ENCODE results near the gene ZBTB17.
A peak's percentile ranks its signal among the peaks of the same experiment; 100 is the strongest.
"Not testable (repeated sequence)": the region's sequence is repeated elsewhere in the genome, so short reads cannot be mapped to it uniquely, and the experiment has no call there.

ZBTB17 gene

DNA sequence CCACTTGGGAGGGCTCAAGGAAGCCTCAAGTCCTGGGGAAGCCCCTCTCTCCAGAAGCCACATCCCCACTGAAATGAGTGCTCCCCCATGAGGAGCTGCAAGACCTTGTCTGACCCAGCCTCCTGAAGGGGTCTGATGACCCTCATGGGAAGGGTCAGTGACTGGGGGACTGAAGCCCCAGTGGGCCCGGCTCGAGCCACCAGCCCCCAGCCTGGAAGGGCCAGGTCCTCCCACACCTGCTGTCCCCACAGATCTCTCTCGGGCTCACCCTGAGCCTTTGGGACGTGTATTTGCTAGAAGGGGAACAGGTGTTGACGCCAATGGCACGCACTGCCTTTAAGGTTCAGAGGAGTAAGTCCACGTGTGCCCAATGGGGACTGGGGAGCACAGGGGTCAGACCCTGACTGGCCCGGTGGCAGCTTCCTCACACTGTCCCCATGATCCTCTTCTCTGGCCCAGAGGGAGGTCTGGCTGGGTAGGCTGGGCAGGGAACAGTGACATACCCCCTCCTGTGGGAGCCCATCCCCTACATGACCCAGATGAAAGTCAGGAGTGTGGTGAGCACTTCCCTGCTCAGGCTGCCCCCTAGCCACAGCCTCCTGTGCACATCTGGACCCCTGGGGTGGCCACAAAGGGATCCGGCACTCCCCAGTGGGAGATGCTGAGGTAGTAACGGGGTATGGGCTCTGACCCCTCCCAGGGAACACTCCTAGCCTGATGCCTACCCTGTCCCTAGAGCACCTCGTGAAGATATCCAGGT lies 15.7 kb upstream of the ZBTB17 start:
- DNase-seq: no peak

DNA sequence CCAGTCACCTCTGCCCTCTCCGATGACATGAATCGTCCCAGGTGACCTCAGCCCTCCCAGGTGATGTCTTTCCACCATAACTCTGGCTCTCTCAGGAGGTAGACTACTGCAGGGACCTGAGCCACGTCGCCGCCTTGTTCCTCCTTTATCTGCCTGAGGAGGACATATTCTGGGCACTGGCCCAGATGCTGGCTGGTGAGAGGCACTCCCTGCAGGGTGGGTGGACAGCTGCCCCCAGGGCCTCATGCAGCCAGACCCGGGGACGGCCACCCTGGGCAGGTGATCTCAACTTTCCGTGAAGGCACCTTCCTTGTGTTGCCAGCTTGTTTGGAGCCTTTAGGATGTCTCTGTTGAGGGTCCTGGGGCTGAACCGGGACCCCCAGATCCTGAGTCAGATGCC lies 13.9 kb upstream of the ZBTB17 start:
- no peak for DNase-seq

DNA sequence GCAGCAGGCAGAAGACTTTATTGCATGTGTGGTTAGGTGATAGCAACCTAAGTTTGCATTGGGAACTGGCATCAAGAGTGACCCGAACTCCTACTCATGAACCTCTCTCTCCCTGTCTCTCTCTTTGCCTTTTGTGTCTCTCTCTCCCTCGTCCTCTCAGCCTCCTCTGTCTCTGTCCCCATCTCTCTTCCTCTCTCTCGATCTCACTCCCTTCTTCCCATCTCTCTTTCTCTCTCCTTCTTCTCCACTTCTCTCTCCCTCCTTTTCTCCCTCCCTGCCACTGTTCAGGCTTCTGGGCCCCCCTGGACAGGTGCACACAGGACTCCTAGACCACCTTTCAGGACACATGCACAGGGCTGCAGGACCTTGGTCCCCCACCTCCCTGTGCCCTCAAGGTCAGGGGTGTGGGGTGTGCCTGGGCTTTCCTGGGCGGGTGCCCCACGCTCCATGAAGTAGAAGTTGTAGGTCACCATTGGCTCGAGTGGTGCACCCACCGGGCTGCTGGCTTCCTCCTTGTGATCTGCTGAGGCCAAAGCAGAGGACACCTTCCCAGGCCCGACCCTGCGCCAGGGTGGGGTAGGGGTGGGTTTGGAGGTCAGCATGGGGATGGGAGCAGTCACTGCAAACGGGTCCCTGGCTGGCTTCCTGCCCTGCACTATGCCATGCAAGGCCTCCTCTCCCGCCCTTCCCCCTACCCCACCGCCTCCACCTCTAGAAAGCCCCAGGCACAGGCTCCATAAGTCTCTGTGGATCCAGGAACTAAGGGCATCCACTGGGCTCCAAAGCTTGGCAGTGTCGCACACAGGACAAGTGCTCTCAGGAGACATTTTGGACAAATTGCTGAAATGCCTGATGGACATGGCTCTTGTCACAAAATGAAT lies 13.2 kb upstream of the ZBTB17 start:
- DNase-seq: no peak

DNA sequence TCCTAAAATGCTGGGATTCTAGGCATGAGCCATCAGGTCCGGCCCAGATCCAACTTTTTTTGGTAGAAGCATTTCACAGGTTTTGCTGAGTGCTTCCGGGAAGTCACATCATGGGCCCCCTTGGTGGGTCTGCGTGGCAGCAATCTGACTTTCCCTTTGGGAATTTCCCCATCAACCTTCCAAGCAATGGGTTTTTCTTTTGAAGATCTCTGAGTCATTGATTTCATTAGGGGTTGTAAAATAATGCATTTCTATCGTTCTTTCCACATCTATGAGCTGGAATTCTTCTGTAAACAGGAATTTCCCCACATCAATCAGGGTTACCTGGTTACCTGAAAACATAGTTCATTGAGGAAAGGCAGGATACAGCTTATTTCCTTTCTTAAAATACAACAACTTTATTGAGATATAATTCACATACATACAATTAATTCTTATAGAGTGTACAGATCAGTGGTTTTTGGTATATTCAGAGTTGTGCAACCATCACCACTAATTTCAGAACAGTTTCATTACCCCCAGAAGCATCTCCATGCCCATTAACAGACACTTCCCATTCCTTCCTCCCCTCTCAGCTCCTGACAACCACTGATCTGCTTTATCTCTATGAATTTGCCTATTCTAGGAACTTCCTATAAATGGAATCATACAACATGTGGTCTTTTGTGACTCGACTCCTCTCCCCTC lies 9.9 kb upstream of the ZBTB17 start:
- no peak for DNase-seq

DNA sequence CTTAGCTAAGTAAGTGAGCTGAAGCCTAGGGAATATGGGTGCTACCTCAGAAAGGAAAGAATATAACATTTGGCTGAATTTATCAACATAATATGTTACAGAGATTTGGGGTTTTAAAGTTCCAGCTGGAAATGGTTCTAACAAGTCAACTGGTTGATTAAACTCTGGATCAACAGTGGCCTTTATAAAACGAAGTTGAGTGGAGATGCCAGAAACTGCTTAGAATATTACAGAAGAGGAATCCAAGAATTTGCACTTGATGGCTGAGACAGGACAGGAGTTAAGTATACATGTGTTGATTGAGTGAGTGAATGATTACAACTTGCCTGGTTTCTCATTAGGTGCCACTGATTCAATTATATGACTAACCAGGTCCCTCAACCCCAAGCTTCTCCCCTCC lies 7.4 kb upstream of the ZBTB17 start:
- no peak for DNase-seq

DNA sequence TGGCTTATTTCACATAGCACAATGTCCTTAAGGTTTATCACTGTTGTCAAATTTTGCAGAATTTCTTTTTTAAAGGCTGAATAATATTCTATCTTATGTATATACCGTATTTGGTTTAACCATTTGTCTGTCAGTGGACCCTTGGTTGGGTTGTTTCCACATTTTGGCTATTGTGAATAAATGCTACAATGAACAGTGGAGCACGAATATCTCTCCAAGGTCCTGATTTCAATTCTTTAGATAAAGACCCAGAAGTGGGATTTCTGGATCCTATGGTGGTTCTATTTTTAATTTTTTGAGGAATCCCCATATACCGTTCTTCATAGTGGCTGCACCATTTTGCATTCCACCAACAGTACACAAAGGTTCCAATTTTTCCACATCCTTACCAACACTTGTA lies 5.8 kb upstream of the ZBTB17 start:
- no peak for DNase-seq

DNA sequence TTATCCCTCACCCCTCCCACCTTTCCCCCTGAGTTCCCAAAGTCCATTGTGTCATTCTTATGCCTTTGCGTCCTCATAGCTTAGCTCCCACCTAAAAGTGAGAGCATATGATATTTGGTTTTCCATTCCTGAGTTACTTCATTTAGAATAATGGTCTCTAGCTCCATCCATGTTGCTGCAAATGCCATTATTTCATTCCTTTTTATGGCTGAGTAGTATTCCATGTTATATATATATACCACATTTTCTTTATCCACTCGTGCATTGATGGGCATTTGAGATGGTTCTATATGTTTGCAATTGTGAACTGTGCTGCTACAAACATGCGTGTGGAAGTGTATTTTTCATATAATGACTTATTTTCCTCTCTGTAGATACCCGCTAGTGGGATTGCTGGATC lies 2.0 kb upstream of the ZBTB17 start:
- not testable (repeated sequence) for DNase-seq

DNA sequence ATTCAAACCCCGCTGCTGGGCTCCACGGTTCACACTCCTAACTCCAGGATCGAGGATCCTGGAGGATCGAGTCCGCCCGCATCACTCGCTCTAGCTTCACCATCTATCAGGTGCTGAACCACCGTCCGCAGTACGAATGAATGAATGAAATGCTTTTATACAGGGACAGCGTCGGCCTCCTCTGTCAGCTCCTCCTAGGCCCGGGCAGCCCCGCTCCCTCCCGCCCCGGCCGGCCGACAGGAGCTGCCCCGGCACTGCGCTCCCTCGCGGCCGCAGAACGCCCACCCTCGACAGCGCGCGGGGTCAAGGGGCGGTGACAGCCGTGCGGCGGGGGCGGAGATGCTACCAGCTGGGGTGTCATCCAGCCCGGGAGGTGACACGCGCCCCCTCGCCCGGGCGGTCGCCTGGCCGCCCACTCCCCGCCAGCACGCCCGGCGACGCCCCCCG lies 520 bp downstream of the ZBTB17 start:
- peak in 41 of 51 donors; percentile 36 to 86 (median 70) for DNase-seq

DNA sequence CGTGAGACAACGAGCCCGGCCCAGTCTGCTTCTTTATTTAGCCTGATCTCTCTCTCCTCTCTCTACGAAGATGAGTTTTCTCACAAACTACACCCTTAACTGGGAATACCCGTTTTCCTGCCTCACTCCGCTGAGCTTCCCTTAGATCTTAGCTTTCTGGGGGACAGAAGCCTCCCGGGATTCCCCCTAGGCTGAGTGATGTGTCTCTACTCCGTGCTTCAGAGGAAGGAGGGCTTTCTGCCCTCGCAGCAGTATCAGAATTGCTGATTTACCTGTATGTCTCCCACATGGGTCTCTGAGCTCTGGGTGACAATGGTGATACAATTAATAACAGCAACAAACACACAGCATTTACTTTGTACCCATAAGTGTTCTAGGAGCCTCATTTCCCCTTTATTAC lies 1.0 kb downstream of the ZBTB17 start:
- no peak for DNase-seq

DNA sequence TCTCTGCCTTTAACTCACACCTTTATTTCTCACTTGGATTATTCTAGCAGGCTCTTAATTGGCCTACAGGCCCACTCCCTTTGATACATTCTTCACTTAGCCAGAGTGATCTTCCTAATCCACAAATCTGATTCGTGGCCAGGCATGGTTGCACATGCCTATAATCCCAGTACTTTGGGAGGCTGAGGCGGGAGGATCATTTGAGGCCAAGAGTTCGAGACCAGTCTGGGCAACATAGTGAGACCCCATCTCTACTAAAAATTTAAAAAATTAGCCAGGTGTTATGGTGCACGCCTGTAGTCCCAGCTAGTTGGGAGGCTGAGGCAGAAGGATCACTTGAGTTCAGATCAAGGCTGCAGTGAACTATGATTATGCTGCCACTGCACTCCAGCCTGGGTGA lies 2.1 kb downstream of the ZBTB17 start:
- no peak for DNase-seq

DNA sequence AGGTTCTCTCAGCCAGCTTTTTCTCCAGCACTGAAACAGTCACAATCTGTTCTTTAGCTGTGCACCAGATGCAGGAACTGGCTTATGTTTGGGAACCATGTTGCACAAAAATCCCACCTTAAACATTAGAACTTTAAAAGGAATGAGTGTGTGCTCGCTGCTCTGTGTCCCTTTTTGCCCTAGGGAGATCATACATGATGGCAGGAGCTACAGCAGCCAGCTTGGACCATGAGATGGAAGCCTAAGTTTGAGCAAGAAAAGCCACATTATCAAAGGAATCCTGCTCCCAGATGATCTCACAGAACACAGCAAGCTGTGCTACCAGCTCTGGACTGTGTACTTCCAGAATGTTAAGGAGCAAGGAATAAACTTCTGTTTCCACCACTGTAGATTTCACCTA lies 3.5 kb downstream of the ZBTB17 start:
- DNase-seq: no peak

DNA sequence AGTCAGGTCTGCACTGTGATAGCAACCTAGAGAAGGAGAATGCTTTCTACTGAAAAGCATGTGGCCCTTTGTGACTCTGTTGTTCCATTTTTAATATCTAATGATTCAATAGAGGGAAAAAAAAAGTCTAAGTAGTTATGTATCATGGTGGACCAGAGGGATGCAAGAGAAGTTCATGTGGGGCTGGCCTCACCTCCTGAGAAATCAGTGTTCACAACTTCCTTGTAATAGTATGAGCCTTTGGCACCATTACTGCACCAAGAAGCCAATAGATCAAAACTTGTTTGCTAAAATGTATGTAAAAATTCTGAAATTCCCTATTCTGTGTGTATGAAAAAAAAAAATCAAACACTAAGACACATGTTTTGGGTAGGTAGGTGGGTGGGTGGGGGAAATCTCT lies 5.0 kb downstream of the ZBTB17 start:
- DNase-seq: no peak

DNA sequence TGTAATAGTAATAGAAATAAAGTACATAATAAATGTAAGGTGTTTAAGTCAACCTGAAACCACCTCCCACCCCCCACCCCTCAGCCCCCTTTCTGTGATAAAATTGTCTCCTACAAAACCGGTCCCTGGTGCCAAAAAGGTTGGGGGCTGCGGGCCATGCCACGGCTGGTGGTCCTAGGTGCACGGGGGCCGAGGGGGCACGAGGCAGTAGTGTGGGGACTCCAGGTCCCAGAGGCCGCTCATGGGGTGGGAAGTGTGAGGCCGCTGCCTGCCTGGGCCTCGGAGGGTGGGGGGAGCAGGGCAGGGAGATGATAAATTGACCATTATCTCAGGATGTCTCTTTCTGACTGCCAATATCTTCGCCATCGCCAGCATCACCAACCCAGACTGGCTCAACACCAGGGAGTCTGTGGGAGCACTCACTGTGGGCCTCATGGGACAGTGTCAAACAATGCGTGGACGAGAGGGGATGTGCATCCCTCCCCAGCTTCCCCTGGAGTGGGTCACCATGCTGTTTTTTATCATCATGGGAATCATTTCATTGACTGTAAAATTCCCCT lies 6.5 kb downstream of the ZBTB17 start:
- no peak for DNase-seq

DNA sequence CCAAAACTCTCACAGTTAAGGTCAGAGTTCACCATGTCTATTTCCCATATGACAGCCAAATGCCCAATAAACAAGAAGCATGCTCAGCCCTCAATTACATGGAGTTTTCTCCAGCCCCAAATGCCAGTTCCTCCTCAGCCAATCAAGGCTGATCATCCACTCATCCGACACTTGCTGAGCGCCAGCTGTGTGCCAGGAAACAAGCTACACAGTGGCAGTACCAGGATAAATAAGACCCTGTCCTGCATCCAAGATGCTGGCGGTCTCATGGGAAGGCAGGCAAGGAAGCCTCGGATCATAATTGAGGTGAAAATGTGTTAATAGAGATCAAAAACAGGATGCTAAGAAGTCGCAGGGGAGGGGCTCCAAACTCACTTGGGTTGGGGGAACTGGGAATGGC lies 7.7 kb downstream of the ZBTB17 start:
- peak in 9 of 51 donors; percentile 16 to 47 (median 26) for DNase-seq

DNA sequence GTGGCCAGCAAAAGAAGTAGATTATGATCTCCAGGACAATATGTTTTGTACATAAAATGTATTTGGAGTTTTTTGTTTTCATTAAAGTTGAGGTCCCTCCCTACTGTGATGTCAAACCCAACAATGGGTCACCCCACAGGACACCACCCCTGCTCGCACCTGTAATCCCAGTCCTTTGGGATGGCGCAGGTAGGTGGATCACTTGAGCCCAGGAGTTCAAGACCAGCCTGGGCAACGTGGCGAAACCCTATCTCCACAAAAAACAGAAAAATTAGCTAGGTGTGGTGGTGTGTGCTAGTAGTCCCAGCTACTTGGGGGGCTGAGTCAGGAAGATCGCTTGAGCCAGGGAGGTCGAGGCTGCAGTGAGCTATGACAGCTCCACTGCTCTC lies 9.0 kb downstream of the ZBTB17 start:
- no peak for DNase-seq

DNA sequence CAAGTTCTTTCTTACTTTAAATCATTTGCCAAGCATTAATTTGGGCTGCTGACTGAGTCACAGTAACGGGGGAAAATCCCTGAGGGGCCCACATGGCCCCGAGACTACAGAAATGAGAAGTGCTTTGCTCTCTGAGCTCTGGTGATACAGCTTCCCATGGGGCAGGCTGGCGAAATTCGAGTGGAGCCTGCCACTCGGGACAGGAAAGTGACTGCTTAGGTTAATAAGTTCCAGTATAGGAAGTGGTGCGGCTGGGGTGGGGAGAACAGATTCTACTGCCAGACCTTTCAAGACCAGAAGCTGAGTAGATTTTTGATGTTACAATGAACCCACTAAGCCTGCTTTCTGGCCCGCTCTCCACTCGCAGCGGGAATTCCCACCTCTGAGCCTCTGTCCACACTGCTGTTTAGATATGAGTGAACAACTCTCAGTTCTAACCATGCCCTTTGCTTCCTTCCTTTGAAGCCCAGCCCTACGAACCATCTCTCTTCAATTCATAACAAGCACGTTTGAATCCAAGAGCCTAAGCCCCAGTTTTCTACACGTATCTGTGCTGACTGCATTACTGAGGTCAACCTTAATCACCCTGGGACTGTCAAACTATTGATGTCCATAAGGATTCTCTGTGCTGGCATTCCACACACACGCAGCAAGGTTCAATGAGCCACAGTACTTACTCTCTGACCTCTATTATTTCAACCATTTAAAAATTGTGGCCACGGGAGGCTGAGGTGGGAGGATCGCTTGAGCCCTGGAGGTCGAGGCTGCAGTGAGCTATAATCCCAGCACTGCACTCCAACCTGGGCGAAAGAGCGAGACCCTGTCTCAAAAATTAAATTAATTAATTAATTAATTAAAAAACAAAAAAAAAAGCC lies 9.6 kb downstream of the ZBTB17 start:
- peak in 13 of 51 donors; percentile 21 to 77 (median 41) for DNase-seq

DNA sequence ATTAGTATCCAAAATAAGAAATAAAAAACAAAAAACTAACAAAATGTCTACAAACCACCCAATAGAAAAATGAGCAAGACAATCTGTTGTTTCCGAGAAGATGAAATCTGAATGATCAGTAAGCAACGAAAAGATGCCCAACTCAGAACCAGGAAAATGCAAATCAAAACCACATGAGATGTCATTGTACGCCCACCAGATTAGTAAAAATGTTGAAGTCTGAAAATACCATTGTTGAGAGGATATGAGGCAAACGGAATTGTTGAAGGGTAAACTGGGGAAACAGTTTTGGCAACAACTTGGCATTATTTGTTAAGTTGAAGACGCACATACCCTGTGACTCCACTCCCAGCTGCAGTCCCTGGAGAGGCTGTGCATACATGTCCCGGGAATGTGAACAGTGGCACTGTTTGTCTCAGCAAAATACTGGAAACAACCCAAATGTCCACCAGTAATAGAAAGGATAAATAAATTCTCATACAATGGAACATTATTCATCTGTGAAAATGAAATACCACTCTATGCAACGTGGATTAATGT lies 10.6 kb downstream of the ZBTB17 start:
- peak in 31 of 51 donors; percentile 12 to 89 (median 50) for DNase-seq

DNA sequence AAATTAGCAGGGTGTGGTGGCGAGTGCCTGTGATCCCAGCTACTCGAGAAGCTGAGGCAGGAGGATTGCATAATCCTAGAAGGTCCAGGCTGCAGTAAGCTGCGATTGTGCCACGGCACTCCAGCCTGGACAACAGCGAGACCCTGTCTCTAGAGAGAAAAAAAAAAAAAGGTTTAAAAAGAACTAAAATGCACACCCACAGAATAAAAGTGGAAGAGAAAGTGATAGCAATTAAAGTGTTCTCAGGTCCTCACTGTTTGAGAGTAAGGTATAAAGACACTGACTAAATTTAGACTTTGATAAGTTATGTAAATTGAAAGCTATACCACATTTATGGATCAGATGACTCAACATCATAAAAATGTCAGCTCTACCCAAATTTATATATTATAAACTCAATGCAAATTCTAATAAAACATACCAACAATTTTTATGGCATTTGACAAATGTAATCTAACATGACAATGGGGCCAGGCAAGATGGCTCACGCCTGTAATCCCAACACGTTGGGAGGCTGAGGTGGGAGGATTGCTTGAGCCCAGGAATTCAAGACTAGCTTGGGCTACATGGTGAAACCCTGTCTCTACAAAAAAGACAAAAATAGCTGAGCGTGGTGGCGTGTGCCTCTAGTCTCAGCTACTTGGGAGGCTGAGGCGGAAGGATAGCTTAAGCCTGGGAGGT lies 11.8 kb downstream of the ZBTB17 start:
- DNase-seq: no peak

DNA sequence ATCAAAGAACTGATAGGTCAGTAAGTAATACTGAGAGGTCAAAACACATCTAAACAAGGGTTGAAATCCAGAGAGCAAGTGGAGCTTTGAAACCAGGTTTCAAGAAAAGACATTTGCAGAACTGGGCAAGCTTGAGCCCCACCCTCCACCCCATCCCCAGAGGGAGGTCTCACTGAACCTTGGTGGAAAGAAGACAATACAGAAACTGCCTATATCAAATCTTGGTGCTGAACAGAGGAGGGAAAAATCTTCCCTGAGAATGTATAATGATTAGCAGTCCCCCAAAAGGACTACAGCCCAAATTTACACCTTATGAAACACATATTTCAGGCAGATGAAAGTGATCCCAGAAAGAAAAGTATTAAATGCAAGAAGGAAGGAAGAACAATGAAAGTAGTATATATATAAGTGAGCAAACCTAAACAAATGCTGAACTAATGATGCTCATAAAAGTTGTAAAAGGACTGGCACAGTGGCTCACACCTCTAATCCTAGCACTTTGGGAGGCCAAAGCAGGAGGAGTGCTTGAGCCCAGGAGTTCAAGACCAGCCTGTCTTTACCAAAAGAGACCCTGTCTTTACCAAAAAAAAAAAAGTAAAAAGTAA lies 12.4 kb downstream of the ZBTB17 start:
- no peak for DNase-seq
